GM21526 (cell line): ENCODE results near the gene BUD23.
"Not testable (repeated sequence)": the region's sequence is repeated elsewhere in the genome, so short reads cannot be mapped to it uniquely, and the experiment has no call there.

Source experiments
- ATAC-seq: cut with Tn5 transposase; IDR thresholded peaks from one replicate; pipeline ENCODE4 v1.9.1; 2021; ENCODE audit warnings: moderate library complexity; ENCODE audit not compliant: unreplicated experiment, low FRiP score

The BUD23 gene

DNA sequence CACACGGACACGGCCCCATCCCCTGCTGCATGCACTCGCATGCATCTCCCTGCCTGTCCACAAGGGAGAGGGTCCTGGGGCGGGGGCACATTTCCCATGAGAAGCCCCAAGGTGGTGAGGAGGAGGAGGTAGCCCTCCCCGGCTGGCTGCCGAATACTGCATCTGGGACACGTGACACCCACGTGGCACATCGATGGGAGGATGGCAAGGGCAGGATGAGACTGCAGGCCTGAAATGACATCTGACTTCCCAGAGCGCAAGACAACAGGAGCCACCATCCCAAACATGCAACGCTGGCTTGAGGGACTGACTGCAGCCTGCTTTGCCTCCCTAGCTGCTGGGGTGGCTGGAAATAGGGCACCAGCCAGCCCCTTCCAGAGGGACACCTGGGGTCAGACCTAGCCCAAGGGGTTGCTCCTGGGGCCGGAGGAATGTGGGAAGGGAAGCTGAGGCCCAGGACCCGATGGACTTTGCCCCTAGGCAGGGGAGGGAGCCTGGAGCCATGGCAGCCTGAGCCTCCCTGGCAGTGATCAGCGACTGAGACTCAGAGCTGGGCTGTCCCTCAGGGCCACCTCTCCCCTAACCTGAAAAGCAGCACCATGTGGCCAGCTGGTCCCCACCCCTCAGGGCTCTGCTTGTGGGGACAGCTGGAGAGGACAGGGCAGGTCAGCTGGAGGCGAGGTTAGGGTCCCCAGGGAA is 16.1 kb downstream of the BUD23 start:
- no peak for ATAC-seq

- ATAC-seq: no peak
Observed at GRCh38 chr7:73700069-73700423, 16.6 kb downstream of the BUD23 start.

GRCh38 chr7:73700581-73701134 is 17.3 kb downstream of the BUD23 start:
- no peak for ATAC-seq

DNA sequence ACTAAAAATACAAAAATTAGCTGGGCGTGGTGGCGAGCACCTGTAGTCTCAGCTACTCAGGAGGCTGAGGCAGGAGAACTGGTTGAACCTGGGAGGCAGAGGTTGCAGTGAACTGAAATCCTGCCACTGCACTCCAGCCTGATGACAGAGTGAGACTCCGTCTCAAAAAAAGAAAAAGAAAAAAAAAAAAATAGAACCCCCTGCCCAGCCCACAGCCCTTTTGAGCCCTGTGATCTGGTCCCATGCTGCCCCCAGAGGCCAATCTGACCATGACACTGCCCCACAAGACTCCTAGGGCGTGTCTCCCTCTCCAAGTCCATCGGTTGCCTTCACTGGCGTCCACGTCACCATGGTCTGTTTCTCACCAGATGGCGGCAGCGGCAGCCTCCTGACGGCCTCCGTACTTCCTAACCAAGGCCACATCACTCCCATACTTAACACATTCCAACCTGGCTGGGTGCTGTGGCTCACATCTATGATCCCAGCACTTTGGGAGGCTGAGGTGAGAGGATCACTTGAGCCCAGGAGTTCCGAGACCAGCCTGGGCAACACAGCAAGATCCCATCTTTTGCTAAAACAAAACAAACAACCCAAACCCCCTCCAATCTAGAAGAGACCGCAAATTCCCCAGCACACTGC is 18.1 kb downstream of the BUD23 start:
- no peak for ATAC-seq

GRCh38 chr7:73702226-73702625 is 18.8 kb downstream of the BUD23 start:
- ATAC-seq: no peak

- no peak for ATAC-seq
Observed at GRCh38 chr7:73702665-73703064, 19.3 kb downstream of the BUD23 start.

GRCh38 chr7:73703225-73703624 is 19.8 kb downstream of the BUD23 start:
- ATAC-seq: no peak

GRCh38 chr7:73703757-73704639 is 20.6 kb downstream of the BUD23 start:
- ATAC-seq: no peak

GRCh38 chr7:73704640-73705550 is 21.5 kb downstream of the BUD23 start:
- ATAC-seq: no peak

DNA sequence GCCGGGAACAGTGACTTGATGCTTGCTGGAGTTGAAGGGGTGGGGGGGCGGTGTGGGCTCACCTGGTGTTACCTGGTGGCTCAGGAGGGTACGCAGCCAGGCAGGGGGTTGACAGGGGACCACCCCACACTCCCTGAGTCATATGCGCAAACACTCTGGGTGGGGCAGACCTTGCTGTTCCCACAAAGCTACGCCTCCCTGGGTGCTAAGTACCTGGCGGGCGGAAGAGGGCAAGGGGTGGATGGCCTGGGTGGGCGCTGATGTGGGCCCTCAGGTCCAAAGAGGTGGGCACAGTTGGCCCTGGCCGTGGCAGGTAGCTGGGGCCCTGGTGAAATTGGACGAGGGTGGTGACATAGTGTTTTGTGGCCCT is 22.1 kb downstream of the BUD23 start:
- ATAC-seq: no peak

DNA sequence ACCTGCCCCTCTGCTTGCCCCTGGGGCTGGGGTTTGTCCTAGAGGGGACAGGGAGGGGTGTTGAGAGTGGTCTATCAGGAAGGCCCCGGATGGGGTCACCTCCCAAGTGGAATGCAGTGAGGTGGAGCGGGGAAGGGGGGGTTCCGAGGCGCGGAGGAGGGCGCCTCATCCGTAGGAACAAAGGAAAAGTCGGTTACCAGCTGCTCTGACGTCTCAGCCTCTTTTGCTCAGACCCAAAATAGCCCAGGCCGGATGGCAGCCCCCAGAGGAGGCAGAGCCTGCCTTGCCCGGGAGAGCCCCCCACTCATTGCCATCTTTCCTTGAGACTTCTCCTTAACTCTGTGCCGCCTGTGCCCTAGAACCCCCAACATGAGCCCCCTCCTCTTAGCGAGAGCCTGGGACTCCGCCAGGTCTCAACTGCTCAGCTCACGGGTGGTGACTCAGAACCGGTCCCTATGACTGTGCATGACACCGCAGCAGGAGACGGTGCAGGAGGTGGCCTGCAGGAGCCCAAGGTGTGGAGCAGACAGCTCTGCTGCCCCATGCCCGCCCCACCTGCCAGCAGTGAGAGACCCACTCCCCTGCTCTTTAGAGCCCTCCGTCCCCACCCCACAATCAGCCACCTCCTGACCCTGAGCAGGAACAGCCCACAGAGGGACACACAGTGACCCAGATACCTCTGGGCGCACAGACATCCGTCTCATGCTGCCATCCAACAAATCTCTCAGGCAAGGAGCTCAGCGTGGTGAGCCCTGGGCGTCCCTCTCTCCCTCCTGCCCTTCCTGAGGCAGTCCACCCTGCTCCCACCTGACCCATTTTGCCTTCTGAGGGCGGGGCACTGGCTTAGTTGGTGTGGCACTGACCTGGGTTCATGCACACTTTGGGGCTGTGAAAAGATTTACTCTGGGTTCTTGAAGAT is 23.0 kb downstream of the BUD23 start:
- ATAC-seq: no peak

GRCh38 chr7:73707045-73707631 is 23.7 kb downstream of the BUD23 start:
- ATAC-seq: no peak

DNA sequence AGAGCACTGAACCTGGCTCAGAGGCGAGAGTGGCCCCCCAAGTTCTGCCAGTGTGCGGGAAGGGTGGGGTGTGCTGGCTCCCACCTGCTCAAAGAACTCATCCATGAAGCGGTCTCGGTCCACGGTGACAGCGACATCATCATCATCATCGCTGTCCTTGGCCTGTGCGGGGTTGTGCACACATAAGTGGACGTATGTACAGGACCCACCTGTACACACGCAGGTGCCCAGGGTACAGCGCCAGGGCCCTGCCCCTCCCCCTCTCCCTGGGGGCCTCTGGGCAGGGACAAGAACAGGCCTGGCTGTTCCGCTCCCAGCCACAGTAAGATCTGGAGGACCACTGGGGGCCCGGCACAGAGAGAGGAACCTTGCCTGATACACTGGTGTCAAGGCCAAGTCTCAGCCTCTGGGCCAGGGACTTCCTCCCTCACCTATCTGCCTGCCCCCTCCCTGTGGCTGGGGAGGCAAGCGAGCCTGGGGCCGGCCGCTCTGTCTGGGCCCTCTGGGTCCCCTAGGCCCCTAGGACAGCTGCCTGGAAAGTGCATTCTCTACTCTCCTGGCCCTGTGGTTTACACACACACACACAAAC is 25.7 kb downstream of the BUD23 start:
- no peak for ATAC-seq

- no peak for ATAC-seq
Observed at GRCh38 chr7:73712773-73713172, 29.4 kb downstream of the BUD23 start.

GRCh38 chr7:73713319-73713718 is 29.9 kb downstream of the BUD23 start:
- ATAC-seq: not testable (repeated sequence)

- ATAC-seq: no peak
Observed at GRCh38 chr7:73715648-73716317, 32.4 kb downstream of the BUD23 start.

GRCh38 chr7:73716318-73716890 is 33.0 kb downstream of the BUD23 start:
- ATAC-seq: no peak
